Retinal pigment epithelial cell (primary cell): ENCODE measurements around the gene PNPLA2.

Source experiments
- DNase-seq: peaks from one replicate; pipeline ENCODE4 v3.0.0-alpha.2; 2010; ENCODE audit warnings: low read depth
- H3K4me3 ChIP-seq: 2 replicates; pipeline ENCODE4 v1.5.1; 2011; ENCODE audit warnings: mild to moderate bottlenecking, low read length, control low read depth, moderate library complexity
- TF ChIP-seq, protein P1 (sequence below): conservative IDR thresholded peaks from 2 replicates; pipeline ENCODE4 v1.5.1; 2011; ENCODE audit warnings: low read depth, low read length, control low read depth, inconsistent platforms

Gene PNPLA2

DNA sequence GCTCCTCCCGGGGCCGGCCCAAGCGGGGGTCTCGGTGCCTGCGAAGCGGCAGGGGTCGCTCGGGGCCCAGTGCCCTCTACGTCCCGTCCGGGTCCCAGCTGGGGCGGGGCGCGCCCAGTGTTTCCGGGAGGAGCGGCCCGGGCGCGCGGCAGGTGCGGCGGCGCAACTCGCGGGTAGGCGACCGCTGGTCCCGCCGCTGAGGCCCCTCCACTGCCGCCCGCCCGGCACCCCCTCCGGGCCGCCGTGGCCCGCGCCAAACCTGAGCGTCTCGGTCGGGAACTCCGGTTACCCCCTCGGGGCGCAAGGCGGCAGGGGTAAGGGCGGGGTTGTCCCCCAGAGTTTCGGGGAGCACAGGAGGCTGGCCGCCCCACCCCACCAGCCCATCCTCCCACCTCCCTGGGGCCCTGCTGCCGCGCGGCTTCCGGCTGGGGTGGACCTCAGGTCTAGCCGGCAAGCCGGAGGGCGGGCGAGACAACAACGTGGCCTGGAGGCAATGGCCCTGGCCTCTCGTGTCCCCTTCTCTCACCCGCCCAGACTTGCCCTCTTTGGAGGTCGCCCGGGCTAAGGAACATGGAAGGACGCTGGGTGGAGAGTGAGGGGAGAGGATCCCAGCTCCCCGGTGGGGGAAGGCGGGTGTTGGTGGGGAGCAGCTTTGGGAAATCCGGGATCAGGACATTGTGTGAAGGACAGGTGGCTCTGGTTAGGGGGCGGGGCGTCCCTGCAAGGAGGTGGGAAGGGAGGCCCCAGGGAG, 8.6 kb downstream of the PNPLA2 start:
- TF ChIP-seq, protein P1, sequence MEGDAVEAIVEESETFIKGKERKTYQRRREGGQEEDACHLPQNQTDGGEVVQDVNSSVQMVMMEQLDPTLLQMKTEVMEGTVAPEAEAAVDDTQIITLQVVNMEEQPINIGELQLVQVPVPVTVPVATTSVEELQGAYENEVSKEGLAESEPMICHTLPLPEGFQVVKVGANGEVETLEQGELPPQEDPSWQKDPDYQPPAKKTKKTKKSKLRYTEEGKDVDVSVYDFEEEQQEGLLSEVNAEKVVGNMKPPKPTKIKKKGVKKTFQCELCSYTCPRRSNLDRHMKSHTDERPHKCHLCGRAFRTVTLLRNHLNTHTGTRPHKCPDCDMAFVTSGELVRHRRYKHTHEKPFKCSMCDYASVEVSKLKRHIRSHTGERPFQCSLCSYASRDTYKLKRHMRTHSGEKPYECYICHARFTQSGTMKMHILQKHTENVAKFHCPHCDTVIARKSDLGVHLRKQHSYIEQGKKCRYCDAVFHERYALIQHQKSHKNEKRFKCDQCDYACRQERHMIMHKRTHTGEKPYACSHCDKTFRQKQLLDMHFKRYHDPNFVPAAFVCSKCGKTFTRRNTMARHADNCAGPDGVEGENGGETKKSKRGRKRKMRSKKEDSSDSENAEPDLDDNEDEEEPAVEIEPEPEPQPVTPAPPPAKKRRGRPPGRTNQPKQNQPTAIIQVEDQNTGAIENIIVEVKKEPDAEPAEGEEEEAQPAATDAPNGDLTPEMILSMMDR = no peak
- no peak for DNase-seq
- peak overlapping the region; percentile 44 for H3K4me3 ChIP-seq

DNA sequence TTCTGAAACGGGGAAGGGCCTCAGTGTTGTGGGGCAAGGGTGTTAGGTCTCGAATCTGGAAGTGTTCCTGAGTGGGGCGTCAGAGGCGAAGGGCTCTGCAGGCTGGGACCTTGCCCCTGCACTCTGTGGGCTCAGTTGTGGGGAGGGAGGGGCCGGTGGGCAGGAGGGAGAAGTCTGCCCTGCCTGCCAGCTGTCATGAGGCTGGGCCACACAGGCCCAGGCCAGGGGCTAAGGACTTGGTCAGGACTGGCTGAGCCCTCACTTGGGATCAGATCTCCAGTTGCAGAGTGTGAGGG, 9.1 kb downstream of the PNPLA2 start, which contains the start of gene CRACR2B:
Gene CRACR2B, plus strand, starts transcription at position 23 of the 296 bp plus-strand sequence. CDS start 689 bp downstream, outside the sequence.
- H3K4me3 ChIP-seq = peak within 1 kb of the TSS; percentile 44
- TF ChIP-seq, protein P1 = no peak
- no peak for DNase-seq

DNA sequence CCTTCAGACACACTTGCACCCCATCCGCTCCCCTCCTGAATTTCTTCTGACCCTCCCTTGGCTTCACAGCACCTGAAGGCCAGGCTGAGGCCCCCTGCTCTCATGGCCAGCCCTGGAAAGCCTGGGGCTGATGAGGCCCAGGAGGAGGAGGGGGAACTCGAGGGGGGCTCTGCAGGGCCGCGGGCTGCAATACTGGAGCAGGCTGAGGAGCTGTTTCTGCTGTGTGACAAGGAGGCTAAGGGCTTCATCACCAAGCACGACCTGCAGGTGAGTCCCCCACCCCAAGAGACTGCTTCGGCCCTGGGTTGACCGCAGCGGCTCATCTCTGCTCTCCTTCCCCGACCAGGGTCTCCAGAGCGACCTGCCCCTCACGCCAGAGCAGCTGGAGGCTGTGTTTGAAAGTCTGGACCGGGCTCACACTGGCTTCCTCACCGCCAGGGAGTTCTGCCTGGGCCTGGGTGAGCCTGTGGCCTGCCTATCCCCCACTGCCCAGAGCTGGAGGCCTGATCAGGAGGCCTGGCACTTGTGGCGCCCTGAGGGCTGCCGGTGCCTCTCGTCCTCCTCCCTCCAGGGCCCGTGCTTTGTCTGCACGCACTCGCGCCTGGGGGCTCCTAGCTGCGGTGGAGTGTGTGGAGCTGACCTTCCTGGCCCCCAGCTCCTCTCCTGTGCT, 9.9 kb downstream of the PNPLA2 start:
- TF ChIP-seq, protein P1 = no peak
- no peak overlapping the region for H3K4me3 ChIP-seq
- DNase-seq = no peak

DNA sequence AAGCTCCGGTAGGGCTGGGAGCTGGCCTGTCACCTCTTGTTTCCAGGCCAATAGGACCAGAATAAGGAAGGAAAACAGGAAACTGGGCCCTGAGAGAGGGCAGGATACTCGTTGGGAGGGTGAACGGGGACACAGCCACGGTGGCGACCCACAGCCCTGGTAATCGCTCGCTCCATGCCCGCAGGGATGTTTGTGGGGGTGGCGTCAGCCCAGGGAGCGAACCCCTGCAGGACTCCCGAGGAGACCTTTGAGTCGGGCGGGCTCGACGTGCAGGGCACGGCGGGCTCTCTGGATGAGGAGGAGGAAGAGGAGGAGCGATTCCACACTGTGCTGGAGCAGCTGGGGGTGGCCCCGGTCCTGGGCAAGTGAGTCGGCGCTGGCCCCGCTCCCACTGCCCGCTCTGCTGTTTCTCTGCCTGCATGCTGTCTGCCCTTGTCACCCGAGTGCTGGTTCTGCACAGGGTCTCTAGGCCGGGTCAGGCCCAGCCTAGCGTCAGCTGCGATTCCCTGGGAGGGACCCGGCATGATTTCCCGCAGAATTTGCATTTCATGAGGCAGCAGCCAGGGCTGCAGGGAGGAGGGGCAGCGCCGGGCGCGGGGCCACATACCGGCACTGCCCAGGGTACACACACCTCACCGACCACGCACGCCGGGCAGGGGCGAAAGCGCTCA, 10.6 kb downstream of the PNPLA2 start:
- TF ChIP-seq, protein P1 = no peak
- DNase-seq = no peak
- H3K4me3 ChIP-seq = peak overlapping the region; percentile 36

DNA sequence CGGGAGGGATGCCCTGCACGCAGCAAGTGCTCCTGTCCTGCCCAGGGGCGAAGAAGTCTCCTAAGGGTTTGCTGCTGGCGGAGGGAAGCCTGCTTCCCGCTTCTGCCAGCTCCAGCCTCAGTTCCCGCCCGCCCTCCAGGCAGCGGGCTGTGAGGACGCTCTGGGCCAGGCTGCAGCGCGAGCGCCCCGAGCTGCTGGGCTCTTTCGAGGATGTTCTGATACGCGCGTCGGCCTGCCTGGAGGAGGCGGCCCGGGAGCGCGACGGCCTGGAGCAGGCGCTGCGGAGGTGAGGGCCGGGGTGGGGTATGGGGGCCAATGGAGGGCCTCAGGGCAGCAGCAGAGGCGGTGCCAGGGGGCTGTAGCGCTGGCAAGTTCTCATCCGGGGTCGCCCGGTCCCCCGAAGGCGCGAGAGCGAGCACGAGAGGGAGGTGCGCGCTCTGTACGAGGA, 11.2 kb downstream of the PNPLA2 start:
- no peak for DNase-seq

DNA sequence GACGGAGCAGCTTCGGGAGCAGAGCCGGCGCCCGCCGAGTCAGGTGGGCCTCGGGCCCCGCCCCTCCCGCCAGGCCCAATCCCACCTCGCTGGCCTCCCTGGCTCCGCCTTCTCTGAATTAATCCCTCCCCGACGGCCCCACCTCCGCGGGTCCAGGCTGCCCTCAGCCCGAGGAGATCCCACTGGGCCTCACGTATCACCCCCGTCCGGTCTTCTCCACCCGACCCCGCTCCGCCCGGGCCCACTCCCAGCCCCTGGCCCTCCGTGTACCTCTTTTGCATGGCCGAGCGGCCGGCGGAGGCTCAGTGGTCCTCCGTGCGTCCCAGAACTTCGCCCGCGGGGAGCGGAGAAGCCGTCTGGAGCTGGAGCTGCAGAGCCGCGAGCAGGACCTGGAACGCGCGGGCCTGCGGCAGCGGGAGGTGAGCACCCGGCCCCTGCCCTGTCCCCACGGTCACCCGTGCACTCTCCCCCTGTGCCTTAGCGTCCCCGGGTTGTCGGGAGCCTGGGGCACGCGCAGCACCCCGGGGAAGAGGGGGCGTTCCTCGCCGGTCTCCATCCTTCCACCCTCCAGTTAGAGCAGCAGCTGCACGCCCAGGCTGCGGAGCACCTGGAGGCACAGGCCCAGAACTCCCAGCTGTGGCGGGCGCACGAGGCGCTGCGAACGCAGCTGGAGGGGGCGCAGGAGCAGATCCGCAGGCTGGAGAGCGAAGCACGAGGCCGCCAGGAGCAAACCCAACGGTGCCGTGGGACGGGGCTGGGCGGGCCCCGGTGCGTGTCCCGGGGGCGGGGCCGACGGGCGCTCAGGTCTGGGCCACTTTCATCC, 11.8 kb downstream of the PNPLA2 start:
- TF ChIP-seq, protein P1 = no peak
- peak overlapping the region; percentile 42 for H3K4me3 ChIP-seq
- DNase-seq = peak; percentile 43

More for the DNA sequence above, 11.2 kb downstream of the PNPLA2 start:
- TF ChIP-seq, protein P1 = no peak
- peak overlapping the region; percentile 36 for H3K4me3 ChIP-seq
